Activated T-cell treated with anti-CD3 and anti-CD28 coated beads, Interleukin-2, amount 50 U/mL, for 72 hours (primary cell): ENCODE measurements around the gene GAGE12D. TPM values are rescaled to one million over a fixed set of nuclear protein-coding genes. Genes with fewer than 3 reads are reported as not detected.

Experiments used
- total RNA-seq, 2 donors: library from RNA; stranded (reverse); gene quantifications; one replicate each; pipeline ENCODE4 v1.2.3, GENCODE V29; 2022

The GAGE12D gene
- total RNA-seq, 2 donors from 2014 or later, result not detected

Other genes starting within 250 kb of the GAGE12D start
- gene GAGE10, start 238.1 kb upstream of the GAGE12D start, total RNA-seq, result not detected
- gene GAGE12J, start 219.7 kb upstream of the GAGE12D start, total RNA-seq, result not detected
- gene GAGE13, start 210.2 kb upstream of the GAGE12D start, total RNA-seq, result not detected
- gene GAGE12C, start 9.6 kb upstream of the GAGE12D start, total RNA-seq, result not detected
- gene GAGE12E, start 9.6 kb downstream of the GAGE12D start, total RNA-seq, result not detected
- not detected for gene GAGE12F, start 19.1 kb downstream of the GAGE12D start, total RNA-seq
- gene GAGE12G, start 28.7 kb downstream of the GAGE12D start, total RNA-seq, result not detected
- gene GAGE12H, start 38.2 kb downstream of the GAGE12D start, total RNA-seq, result not detected
- not detected for gene GAGE2A, start 47.8 kb downstream of the GAGE12D start, total RNA-seq
- not detected for gene GAGE1, start 57.3 kb downstream of the GAGE12D start, total RNA-seq
- gene PAGE1, start 154.3 kb downstream of the GAGE12D start, total RNA-seq, result not detected